Liver (tissue), 9 donors: ENCODE data around the gene M6PR. TPM values are rescaled to one million over a fixed set of nuclear protein-coding genes. Genes with fewer than 3 reads are reported as not detected.

Source experiments
- DNase-seq: peaks from one replicate; pipeline ENCODE4 v3.0.0-alpha.2; 2017; ENCODE audit warnings: low spot score
- H3K27ac ChIP-seq, 2 donors: one replicate each; pipeline ENCODE4 v1.7.0; 2013; ENCODE audit warnings: inconsistent platforms in 2 of 2, low read length in 2 of 2, control low read depth in 1 of 2, low read depth in 1 of 2, mild to moderate bottlenecking in 1 of 2
- H3K27me3 ChIP-seq, 4 donors: one replicate each; pipeline versions ENCODE4 v1.6.1 to v1.7.0; 2013; ENCODE audit warnings: low read length in 3 of 4, inconsistent platforms in 1 of 4, mild to moderate bottlenecking in 1 of 4, moderate library complexity in 1 of 4; ENCODE audit not compliant: control insufficient read depth in 4 of 4, insufficient read depth in 4 of 4
- H3K36me3 ChIP-seq, 4 donors: one replicate each; pipeline versions ENCODE4 v1.6.1 to v1.7.0; 2013; ENCODE audit warnings: low read length in 3 of 4, mild to moderate bottlenecking in 3 of 4, low read depth in 1 of 4, moderate library complexity in 1 of 4; ENCODE audit not compliant: control insufficient read depth in 4 of 4, insufficient read depth in 3 of 4
- H3K4me1 ChIP-seq, 4 donors: one replicate each; pipeline versions ENCODE4 v1.6.1 to v1.7.0; 2013; ENCODE audit warnings: low read length in 3 of 4, mild to moderate bottlenecking in 3 of 4, moderate library complexity in 1 of 4; ENCODE audit not compliant: control insufficient read depth in 4 of 4, insufficient read depth in 4 of 4
- H3K4me3 ChIP-seq, 3 donors: one replicate each; pipeline versions ENCODE4 v1.6.1 to v1.7.0; 2013; ENCODE audit warnings: low read length in 3 of 3, control low read depth in 1 of 3, low read depth in 1 of 3, mild to moderate bottlenecking in 1 of 3
- H3K9ac ChIP-seq, 2 donors: one replicate each; pipeline ENCODE4 v1.7.0; 2013; ENCODE audit warnings: low read length in 2 of 2, mild to moderate bottlenecking in 2 of 2, moderate library complexity in 2 of 2, control low read depth in 1 of 2, low read depth in 1 of 2
- H3K9me3 ChIP-seq, 4 donors: one replicate each; pipeline versions ENCODE4 v1.6.1 to v1.7.0; 2013; ENCODE audit warnings: low read length in 3 of 4; ENCODE audit not compliant: control insufficient read depth in 4 of 4
- FOXA1 ChIP-seq: IDR thresholded peaks from 2 replicates; pipeline ENCODE4 v1.6.1; 2016; ENCODE audit warnings: antibody characterized with exemption
- FOXA2 ChIP-seq: IDR thresholded peaks from 2 replicates; pipeline ENCODE4 v1.6.1; 2016; ENCODE audit warnings: antibody characterized with exemption
- GABPA ChIP-seq, 2 donors: IDR thresholded peaks in 1 of 2; conservative IDR thresholded peaks in 1 of 2; 2 replicates each; pipeline ENCODE4 v1.6.1; 2016; ENCODE audit warnings: antibody characterized with exemption in 2 of 2, mild to moderate bottlenecking in 1 of 2, moderate library complexity in 1 of 2
- HNF4G ChIP-seq: IDR thresholded peaks from 2 replicates; pipeline ENCODE4 v1.6.1; 2016; ENCODE audit warnings: antibody characterized with exemption
- JUND ChIP-seq, 2 donors: IDR thresholded peaks; 2 replicates each; pipeline ENCODE4 v1.6.1; 2016; ENCODE audit warnings: antibody characterized with exemption in 2 of 2
- NR2F2 ChIP-seq: IDR thresholded peaks from 2 replicates; pipeline ENCODE4 v1.6.1; 2016; ENCODE audit warnings: antibody characterized with exemption
- RAD21 ChIP-seq, 2 donors: IDR thresholded peaks; 2 replicates each; pipeline ENCODE4 v1.6.1; 2016; ENCODE audit warnings: antibody characterized with exemption in 2 of 2, mild to moderate bottlenecking in 2 of 2
- REST ChIP-seq: IDR thresholded peaks from 2 replicates; pipeline ENCODE4 v1.6.1; 2016; ENCODE audit warnings: antibody characterized with exemption, mild to moderate bottlenecking
- RXRA ChIP-seq, 2 donors: IDR thresholded peaks; 2 replicates each; pipeline ENCODE4 v1.6.1; 2017 to 2018; ENCODE audit warnings: antibody characterized with exemption in 2 of 2, mild to moderate bottlenecking in 1 of 2
- YY1 ChIP-seq: IDR thresholded peaks from 2 replicates; pipeline ENCODE4 v1.6.1; 2016; ENCODE audit warnings: antibody characterized with exemption, mild to moderate bottlenecking
- WGBS: extraction: QIAGEN DNeasy Blood & Tissue Kit; methylation state at CpG from one replicate; pipeline ENCODE4 v1.1.7; 2013; 5-methylcytosine and 5-hydroxymethylcytosine counted together
- polyA plus RNA-seq, 2 donors: library from polyadenylated mRNA; stranded (reverse) in 1 of 2; unstranded in 1 of 2; fragments of 200-250 nt in 1 of 2; fragments of >200 nt in 1 of 2; fragmentation: Nextera tagmentation in 1 of 2; extraction: Ambion mirVana in 1 of 2; gene quantifications; one replicate each; pipeline versions ENCODE4 v1.2.1 to v1.2.3, GENCODE V29; 2013 to 2015
- total RNA-seq, 2 donors: library from RNA; depleted of rRNA; stranded (reverse); fragments of >200 nt; gene quantifications; one replicate each; pipeline ENCODE4 v1.2.3, GENCODE V29; 2014
- TF ChIP-seq, protein P1 (sequence below): fragments of 150-350 bp; IDR thresholded peaks from 2 replicates; pipeline ENCODE4 v1.5.1; 2017; ENCODE audit warnings: improper control_type of control experiment, low read depth, low read length; ENCODE audit not compliant: missing input control
- donor health status: healthy.
- donor health status: healthy.
- donor health status: healthy.
- donor health status: healthy.
- donor health status: healthy.

The M6PR gene
- total and polyA plus RNA-seq, 4 donors: 38.7 to 118 (median 46.7) TPM

GRCh38 chr12:8969861-8970411 is 20.5 kb upstream of the M6PR start:
- 50% methylated on average over 2 of the region's 2 CpGs for WGBS
- H3K4me1 ChIP-seq: no peaks in the 10 kb centered on the region
- no peak for DNase-seq
- TF ChIP-seq GABPA (IDR thresholded peaks at IDR 0.05 in 1 of 2, conservative IDR thresholded peaks at IDR 0.05 in 1 of 2): no peak
- TF ChIP-seq RXRA (IDR thresholded peaks at IDR 0.05): no peak
- TF ChIP-seq FOXA2: no peak
- no peak for TF ChIP-seq YY1
- no peak for TF ChIP-seq NR2F2
- TF ChIP-seq, protein P1, sequence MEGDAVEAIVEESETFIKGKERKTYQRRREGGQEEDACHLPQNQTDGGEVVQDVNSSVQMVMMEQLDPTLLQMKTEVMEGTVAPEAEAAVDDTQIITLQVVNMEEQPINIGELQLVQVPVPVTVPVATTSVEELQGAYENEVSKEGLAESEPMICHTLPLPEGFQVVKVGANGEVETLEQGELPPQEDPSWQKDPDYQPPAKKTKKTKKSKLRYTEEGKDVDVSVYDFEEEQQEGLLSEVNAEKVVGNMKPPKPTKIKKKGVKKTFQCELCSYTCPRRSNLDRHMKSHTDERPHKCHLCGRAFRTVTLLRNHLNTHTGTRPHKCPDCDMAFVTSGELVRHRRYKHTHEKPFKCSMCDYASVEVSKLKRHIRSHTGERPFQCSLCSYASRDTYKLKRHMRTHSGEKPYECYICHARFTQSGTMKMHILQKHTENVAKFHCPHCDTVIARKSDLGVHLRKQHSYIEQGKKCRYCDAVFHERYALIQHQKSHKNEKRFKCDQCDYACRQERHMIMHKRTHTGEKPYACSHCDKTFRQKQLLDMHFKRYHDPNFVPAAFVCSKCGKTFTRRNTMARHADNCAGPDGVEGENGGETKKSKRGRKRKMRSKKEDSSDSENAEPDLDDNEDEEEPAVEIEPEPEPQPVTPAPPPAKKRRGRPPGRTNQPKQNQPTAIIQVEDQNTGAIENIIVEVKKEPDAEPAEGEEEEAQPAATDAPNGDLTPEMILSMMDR: no peak
- peaks cover 0 to 4% (median 4%) of the 10 kb centered on the region in 4 donors for H3K9me3 ChIP-seq
- no peak overlapping the region for H3K27ac ChIP-seq
- no peaks in the 10 kb centered on the region for H3K36me3 ChIP-seq
- H3K9ac ChIP-seq: no peak overlapping the region
- no peak overlapping the region for H3K4me3 ChIP-seq
- no peaks in the 10 kb centered on the region for H3K27me3 ChIP-seq

- H3K36me3 ChIP-seq: no peaks in the 10 kb centered on the region
- H3K4me1 ChIP-seq: no peaks in the 10 kb centered on the region
- H3K9me3 ChIP-seq: peaks cover 0 to 4% (median 4%) of the 10 kb centered on the region in 4 donors
- TF ChIP-seq REST (no peak), YY1 (no peak), RAD21 (IDR thresholded peaks at IDR 0.05) (no peak), FOXA1 (no peak)
- H3K4me3 ChIP-seq: no peak overlapping the region
- H3K9ac ChIP-seq: no peak overlapping the region
- H3K27ac ChIP-seq: no peak overlapping the region
- no peaks in the 10 kb centered on the region for H3K27me3 ChIP-seq
- DNase-seq: no peak
Measured at GRCh38 chr12:8968761-8969160, 19.3 kb upstream of the M6PR start.

DNA sequence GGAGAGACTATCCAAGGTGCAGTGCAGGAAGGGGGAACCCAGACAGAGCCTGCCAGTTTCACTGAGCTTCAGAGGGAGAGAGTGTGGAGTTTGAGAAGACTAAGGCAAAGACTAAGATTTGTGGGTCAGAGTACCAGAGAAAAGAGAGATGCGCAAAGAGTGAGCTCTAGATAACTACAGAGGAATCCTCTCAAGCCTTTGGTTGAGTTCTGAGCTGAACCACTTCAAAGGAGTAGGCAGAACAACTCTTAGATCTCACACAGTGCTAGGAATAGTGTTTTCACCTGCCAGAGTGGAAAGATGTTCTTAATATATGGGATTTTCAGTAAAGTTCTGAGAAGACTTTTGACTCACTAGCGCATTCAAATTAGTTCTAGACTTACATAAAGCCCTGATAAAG is 10.7 kb upstream of the M6PR start:
- H3K9me3 ChIP-seq: peaks cover 0 to 5% (median 4%) of the 10 kb centered on the region in 4 donors
- no peak overlapping the region for H3K9ac ChIP-seq
- DNase-seq: no peak
- 96% methylated on average over 2 of the region's 2 CpGs for WGBS
- no peak overlapping the region for H3K4me3 ChIP-seq
- no peaks in the 10 kb centered on the region for H3K4me1 ChIP-seq
- TF ChIP-seq NR2F2 (no peak), RAD21 (IDR thresholded peaks at IDR 0.05) (no peak), HNF4G (no peak), JUND (IDR thresholded peaks at IDR 0.05) (no peak), GABPA (IDR thresholded peaks at IDR 0.05 in 1 of 2, conservative IDR thresholded peaks at IDR 0.05 in 1 of 2) (no peak)
- TF ChIP-seq, protein P1: no peak
- peaks cover 0 to 3% (median 0%) of the 10 kb centered on the region in 4 donors for H3K36me3 ChIP-seq
- no peak overlapping the region for H3K27ac ChIP-seq
- no peaks in the 10 kb centered on the region for H3K27me3 ChIP-seq
